ACC112 (cell line): ENCODE measurements around the gene IFNA21.
A peak's percentile ranks its signal among the peaks of the same experiment; 100 is the strongest.
"Not testable (repeated sequence)": the region's sequence is repeated elsewhere in the genome, so short reads cannot be mapped to it uniquely, and the experiment has no call there.

Experiments used
- H2AFZ ChIP-seq: fragments of 200-600 bp; sonication (generic); one replicate; pipeline ENCODE4 v1.6.0; 2017; ENCODE audit warnings: antibody characterized with exemption, low read length; ENCODE audit not compliant: unreplicated experiment
- H3K27ac ChIP-seq: fragments of 200-600 bp; sonication (generic); 2 replicates; pipeline ENCODE4 v1.5.1; 2014; ENCODE audit warnings: low read depth, mild to moderate bottlenecking, antibody characterized with exemption, low read length, moderate library complexity
- H3K27me3 ChIP-seq: fragments of 200-600 bp; sonication (generic); 2 replicates; pipeline ENCODE4 v1.6.1; 2014; ENCODE audit warnings: mild to moderate bottlenecking, antibody characterized with exemption, low read length, moderate library complexity, mixed read lengths; ENCODE audit not compliant: insufficient read depth
- H3K36me3 ChIP-seq: fragments of 200-600 bp; sonication (generic); 2 replicates; pipeline ENCODE4 v1.6.1; 2016; ENCODE audit warnings: mild to moderate bottlenecking, antibody characterized with exemption, low read length, moderate library complexity, mixed read lengths; ENCODE audit not compliant: insufficient read depth
- H3K4me1 ChIP-seq: fragments of 200-600 bp; sonication (generic); one replicate; pipeline ENCODE4 v1.6.1; 2016; ENCODE audit warnings: low read length, mixed read lengths; ENCODE audit not compliant: insufficient read depth, unreplicated experiment, control insufficient read depth
- H3K4me3 ChIP-seq: fragments of 200-600 bp; sonication (generic); 2 replicates; pipeline ENCODE4 v1.5.1; 2014; ENCODE audit warnings: mild to moderate bottlenecking, low read depth, low read length
- H3K79me2 ChIP-seq: fragments of 200-600 bp; sonication (generic); one replicate; pipeline ENCODE4 v1.6.0; 2016; ENCODE audit warnings: low read length; ENCODE audit not compliant: control insufficient read depth, unreplicated experiment, insufficient read depth

The IFNA21 gene

GRCh38 chr9:21182810-21183736 is 16.6 kb upstream of the IFNA21 start:
- not testable (repeated sequence) for H3K27ac ChIP-seq, H2AFZ ChIP-seq, H3K36me3 ChIP-seq, H3K4me1 ChIP-seq, H3K79me2 ChIP-seq, H3K4me3 ChIP-seq
- H3K27me3 ChIP-seq: peaks cover 23% of the 10 kb centered on the region

- H3K27ac ChIP-seq: no peak overlapping the region
- no peaks in the 10 kb centered on the region for H3K4me1 ChIP-seq
- no peak overlapping the region for H3K4me3 ChIP-seq
- H3K79me2 ChIP-seq: no peaks in the 10 kb centered on the region
- H2AFZ ChIP-seq: no peak overlapping the region
- peaks cover 22% of the 10 kb centered on the region for H3K27me3 ChIP-seq
- H3K36me3 ChIP-seq: no peaks in the 10 kb centered on the region
These were observed 8.2 kb upstream of the IFNA21 start for GRCh38 chr9:21174671-21175070.

- Histone ChIP-seq H3K27ac (no peak overlapping the region), H3K4me3 (no peak overlapping the region), H2AFZ (no peak overlapping the region), H3K27me3 (peaks cover 8% of the 10 kb centered on the region; the same call in 1 of the 2 replicates), H3K79me2 (no peaks in the 10 kb centered on the region), H3K36me3 (no peaks in the 10 kb centered on the region), H3K4me1 (no peaks in the 10 kb centered on the region)
These were observed 5.7 kb upstream of the IFNA21 start for GRCh38 chr9:21172156-21172555.

- no peaks in the 10 kb centered on the region for H3K4me1 ChIP-seq
- H2AFZ ChIP-seq: no peak overlapping the region
- no peaks in the 10 kb centered on the region for H3K79me2 ChIP-seq
- 0 out of 2 replicates have a peak, but pooled peaks cover 5% of the 10 kb centered on the region for H3K27me3 ChIP-seq
- no peak overlapping the region for H3K4me3 ChIP-seq
- no peaks in the 10 kb centered on the region for H3K36me3 ChIP-seq
- H3K27ac ChIP-seq: no peak overlapping the region
These were observed 4.9 kb upstream of the IFNA21 start for GRCh38 chr9:21171351-21171750.

GRCh38 chr9:21165516-21165915 is 944 bp downstream of the IFNA21 start:
- Histone ChIP-seq H3K79me2 (no peaks in the 10 kb centered on the region), H3K4me3 (no peak overlapping the region), H2AFZ (no peak overlapping the region), H3K27ac (no peak overlapping the region), H3K4me1 (no peaks in the 10 kb centered on the region), H3K27me3 (peaks cover 4% of the 10 kb centered on the region), H3K36me3 (no peaks in the 10 kb centered on the region)

- no peak overlapping the region for H3K27ac ChIP-seq
- H3K27me3 ChIP-seq: peaks cover 4% of the 10 kb centered on the region
- peaks cover 1% of the 10 kb centered on the region for H3K4me1 ChIP-seq
- H3K36me3 ChIP-seq: no peaks in the 10 kb centered on the region
- no peaks in the 10 kb centered on the region for H3K79me2 ChIP-seq
- H3K4me3 ChIP-seq: no peak overlapping the region
- H2AFZ ChIP-seq: no peak overlapping the region
These were observed 6.3 kb downstream of the IFNA21 start for GRCh38 chr9:21160178-21160577.

GRCh38 chr9:21155501-21155900 is 11.0 kb downstream of the IFNA21 start:
- Histone ChIP-seq H3K36me3 (no peaks in the 10 kb centered on the region), H3K4me3 (peak overlapping the region; percentile 67), H3K27me3 (no peaks in the 10 kb centered on the region), H3K27ac (no peak overlapping the region), H3K4me1 (peaks cover 17% of the 10 kb centered on the region), H2AFZ (peak overlapping the region; percentile 83), H3K79me2 (no peaks in the 10 kb centered on the region)

GRCh38 chr9:21154018-21154608 is 12.3 kb downstream of the IFNA21 start:
- H3K27ac ChIP-seq: peak overlapping the region; percentile 33; the same call in 1 of the 2 replicates
- H3K36me3 ChIP-seq: no peaks in the 10 kb centered on the region
- H3K4me3 ChIP-seq: peak overlapping the region; percentile 58
- H3K27me3 ChIP-seq: peaks cover 4% of the 10 kb centered on the region; the same call in 1 of the 2 replicates
- H3K79me2 ChIP-seq: no peaks in the 10 kb centered on the region
- peaks cover 17% of the 10 kb centered on the region for H3K4me1 ChIP-seq
- peak overlapping the region; percentile 66 for H2AFZ ChIP-seq

GRCh38 chr9:21153336-21154017 is 13.0 kb downstream of the IFNA21 start:
- Histone ChIP-seq H3K36me3 (no peaks in the 10 kb centered on the region), H3K79me2 (no peaks in the 10 kb centered on the region), H3K4me3 (peak overlapping the region; percentile 58), H3K4me1 (peaks cover 17% of the 10 kb centered on the region), H2AFZ (peak overlapping the region; percentile 66), H3K27me3 (peaks cover 9% of the 10 kb centered on the region; the same call in 1 of the 2 replicates), H3K27ac (peak overlapping the region; percentile 33; the same call in 1 of the 2 replicates)

- H2AFZ ChIP-seq: no peak overlapping the region
- no peaks in the 10 kb centered on the region for H3K4me1 ChIP-seq
- H3K27ac ChIP-seq: no peak overlapping the region
- no peak overlapping the region for H3K4me3 ChIP-seq
- H3K27me3 ChIP-seq: peaks cover 12% of the 10 kb centered on the region; the same call in 1 of the 2 replicates
- no peaks in the 10 kb centered on the region for H3K36me3 ChIP-seq
- no peaks in the 10 kb centered on the region for H3K79me2 ChIP-seq
These were observed 21.9 kb downstream of the IFNA21 start for GRCh38 chr9:21144603-21145002.
